Fibroblast of lung (primary cell): ENCODE results near the gene BTG3. TPM values are rescaled to one million over a fixed set of nuclear protein-coding genes. Genes with fewer than 3 reads are reported as not detected.

Source experiments
- DNase-seq, 2 donors: peaks; one replicate each; pipeline versions ENCODE4 v3.0.0 to v3.0.0-alpha.2; 2010; ENCODE audit warnings: low read depth in 2 of 2
- H2AFZ ChIP-seq: 2 replicates; pipeline ENCODE4 v1.5.1; 2012; ENCODE audit warnings: low read length, control low read depth, inconsistent platforms
- H3K27ac ChIP-seq: 2 replicates; pipeline ENCODE4 v1.5.1; 2011; ENCODE audit warnings: low read length, control low read depth; ENCODE audit not compliant: insufficient read depth
- H3K27me3 ChIP-seq: 2 replicates; pipeline ENCODE4 v1.5.1; 2011; ENCODE audit warnings: mild to moderate bottlenecking, low read length; ENCODE audit not compliant: control insufficient read depth, insufficient read depth
- H3K36me3 ChIP-seq: 2 replicates; pipeline ENCODE4 v1.5.1; 2011; ENCODE audit warnings: low read length; ENCODE audit not compliant: control insufficient read depth, insufficient read depth
- H3K4me1 ChIP-seq: 2 replicates; pipeline ENCODE4 v1.5.1; 2011; ENCODE audit warnings: low read length; ENCODE audit not compliant: control insufficient read depth, insufficient read depth; ENCODE audit errors: extremely low read depth
- H3K4me2 ChIP-seq: 2 replicates; pipeline ENCODE4 v1.5.1; 2011; ENCODE audit warnings: low read length, control low read depth; ENCODE audit not compliant: insufficient read depth; ENCODE audit errors: extremely low read depth
- H3K4me3 ChIP-seq, 4 experiments: fragments of 200-600 bp in 1 of 4; sonication (generic) in 1 of 4; replicated peaks in 1 of 4; 2 replicates each; pipeline ENCODE4 v1.5.1; 2011 to 2016; ENCODE audit warnings: low read length in 4 of 4, low read depth in 3 of 4, mild to moderate bottlenecking in 3 of 4, control low read depth in 2 of 4, inconsistent platforms in 1 of 4, mixed read lengths in 1 of 4; ENCODE audit not compliant: insufficient read depth in 1 of 4; ENCODE audit errors: control extremely low read depth in 1 of 4
- H3K79me2 ChIP-seq: 2 replicates; pipeline ENCODE4 v1.5.1; 2012; ENCODE audit warnings: mild to moderate bottlenecking, low read length, inconsistent platforms; ENCODE audit not compliant: control insufficient read depth, insufficient read depth
- H3K9ac ChIP-seq: 2 replicates; pipeline ENCODE4 v1.5.1; 2011; ENCODE audit warnings: mild to moderate bottlenecking, low read length, control low read depth; ENCODE audit not compliant: insufficient read depth
- H3K9me3 ChIP-seq: 2 replicates; pipeline ENCODE4 v1.5.1; 2012; ENCODE audit warnings: low read depth, low read length; ENCODE audit not compliant: control insufficient read depth, insufficient read depth
- H4K20me1 ChIP-seq: 2 replicates; pipeline ENCODE4 v1.5.1; 2011; ENCODE audit warnings: low read length; ENCODE audit not compliant: control insufficient read depth, insufficient read depth; ENCODE audit errors: extremely low read depth
- CTCF ChIP-seq, 2 donors: IDR thresholded peaks in 1 of 2; conservative IDR thresholded peaks in 1 of 2; 1 replicate in 1 of 2; 2 replicates in 1 of 2; pipeline ENCODE4 v1.5.1; 2011 to 2012; ENCODE audit warnings: low read length in 2 of 2, control low read depth in 1 of 2, inconsistent platforms in 1 of 2, low read depth in 1 of 2, mild to moderate bottlenecking in 1 of 2
- EZH2 ChIP-seq: IDR thresholded peaks from 2 replicates; pipeline ENCODE4 v1.5.1; 2012; ENCODE audit warnings: low read length, control low read depth, mild to moderate bottlenecking; ENCODE audit errors: missing control alignments
- polyA plus RNA-seq, 2 donors: library from polyadenylated mRNA; depleted of rRNA in 1 of 2; stranded (reverse) in 1 of 2; unstranded in 1 of 2; fragments of >200 nt; gene quantifications; 2 replicates each; pipeline ENCODE4 v1.2.1, GENCODE V29; 2011 to 2012; ENCODE audit warnings: missing spikeins in 1 of 2
- total RNA-seq: library from RNA; depleted of rRNA; stranded (reverse); fragments of >200 nt; gene quantifications from 2 replicates; pipeline ENCODE4 v1.2.1, GENCODE V29; 2014

Gene BTG3
- total and polyA plus RNA-seq, 2 donors (not counting 1 experiment from before 2014, with no cell fraction given) = 32.5 to 51.2 TPM

- H4K20me1 ChIP-seq = no peaks in the 10 kb centered on the region
- H2AFZ ChIP-seq = peak overlapping the region; percentile 94
- no peaks in the 10 kb centered on the region for H3K27me3 ChIP-seq
- H3K36me3 ChIP-seq = peaks cover 3% of the 10 kb centered on the region
- H3K27ac ChIP-seq = peak overlapping the region; percentile 97
- H3K4me1 ChIP-seq = no peaks in the 10 kb centered on the region
- H3K4me2 ChIP-seq = peak overlapping the region; percentile 85
- peak overlapping the region; percentile 69 to 99 (median 86) for H3K4me3 ChIP-seq
- peaks cover 51% of the 10 kb centered on the region for H3K79me2 ChIP-seq
- no peaks in the 10 kb centered on the region for H3K9me3 ChIP-seq
- H3K9ac ChIP-seq = peak overlapping the region; percentile 89
- TF ChIP-seq EZH2 (no peak), CTCF (conservative IDR thresholded peaks at IDR 0.05 in 1 of 2, IDR thresholded peaks at IDR 0.05 in 1 of 2; ENCODE audit: low read depth in 1 of 2, low read length in 2 of 2) (no peak)
- peak; percentile 94 for DNase-seq
These were observed 1.2 kb downstream of the BTG3 start for GRCh38 chr21:17611414-17612022.

GRCh38 chr21:17610911-17611310 lies 1.8 kb downstream of the BTG3 start:
- peak overlapping the region; percentile 97 for H3K27ac ChIP-seq

GRCh38 chr21:17609681-17610080 lies 3.0 kb downstream of the BTG3 start:
- TF ChIP-seq CTCF (conservative IDR thresholded peaks at IDR 0.05 in 1 of 2, IDR thresholded peaks at IDR 0.05 in 1 of 2; ENCODE audit: low read depth in 1 of 2, low read length in 2 of 2) = no peak
- no peak for TF ChIP-seq EZH2
- H3K79me2 ChIP-seq = peaks cover 59% of the 10 kb centered on the region

More at GRCh38 chr21:17610911-17611310, 1.8 kb downstream of the BTG3 start:
- Histone ChIP-seq H3K4me3 (peak overlapping the region; percentile 69 to 99 (median 86)), H3K27me3 (no peaks in the 10 kb centered on the region), H2AFZ (peak overlapping the region; percentile 21), H3K9ac (peak overlapping the region; percentile 89), H4K20me1 (no peaks in the 10 kb centered on the region), H3K4me1 (no peaks in the 10 kb centered on the region), H3K36me3 (peaks cover 3% of the 10 kb centered on the region), H3K79me2 (peaks cover 54% of the 10 kb centered on the region), H3K9me3 (no peaks in the 10 kb centered on the region), H3K4me2 (peak overlapping the region; percentile 85)
- DNase-seq = peak in 1 of 2 donors; percentile 35
- TF ChIP-seq EZH2 (no peak), CTCF (conservative IDR thresholded peaks at IDR 0.05 in 1 of 2, IDR thresholded peaks at IDR 0.05 in 1 of 2; ENCODE audit: low read depth in 1 of 2, low read length in 2 of 2) (no peak)

More at GRCh38 chr21:17609681-17610080, 3.0 kb downstream of the BTG3 start:
- H4K20me1 ChIP-seq = no peaks in the 10 kb centered on the region
- no peak overlapping the region for H3K4me3 ChIP-seq
- H3K4me2 ChIP-seq = no peak overlapping the region
- no peak overlapping the region for H2AFZ ChIP-seq
- peaks cover 3% of the 10 kb centered on the region for H3K36me3 ChIP-seq
- H3K9ac ChIP-seq = no peak overlapping the region
- no peaks in the 10 kb centered on the region for H3K9me3 ChIP-seq
- no peak for DNase-seq
- no peak overlapping the region for H3K27ac ChIP-seq
- H3K4me1 ChIP-seq = no peaks in the 10 kb centered on the region
- H3K27me3 ChIP-seq = no peaks in the 10 kb centered on the region
